Midbrain (tissue), 1 donor: Measurements from ENCODE around the gene MECP2.
"Not testable (repeated sequence)": the region's sequence is repeated elsewhere in the genome, so short reads cannot be mapped to it uniquely, and the experiment has no call there.

Experiments
- DNase-seq: peaks from one replicate; lab custom pipeline; 2025; lab: John Stamatoyannopoulos, UW

The MECP2 gene

DNA sequence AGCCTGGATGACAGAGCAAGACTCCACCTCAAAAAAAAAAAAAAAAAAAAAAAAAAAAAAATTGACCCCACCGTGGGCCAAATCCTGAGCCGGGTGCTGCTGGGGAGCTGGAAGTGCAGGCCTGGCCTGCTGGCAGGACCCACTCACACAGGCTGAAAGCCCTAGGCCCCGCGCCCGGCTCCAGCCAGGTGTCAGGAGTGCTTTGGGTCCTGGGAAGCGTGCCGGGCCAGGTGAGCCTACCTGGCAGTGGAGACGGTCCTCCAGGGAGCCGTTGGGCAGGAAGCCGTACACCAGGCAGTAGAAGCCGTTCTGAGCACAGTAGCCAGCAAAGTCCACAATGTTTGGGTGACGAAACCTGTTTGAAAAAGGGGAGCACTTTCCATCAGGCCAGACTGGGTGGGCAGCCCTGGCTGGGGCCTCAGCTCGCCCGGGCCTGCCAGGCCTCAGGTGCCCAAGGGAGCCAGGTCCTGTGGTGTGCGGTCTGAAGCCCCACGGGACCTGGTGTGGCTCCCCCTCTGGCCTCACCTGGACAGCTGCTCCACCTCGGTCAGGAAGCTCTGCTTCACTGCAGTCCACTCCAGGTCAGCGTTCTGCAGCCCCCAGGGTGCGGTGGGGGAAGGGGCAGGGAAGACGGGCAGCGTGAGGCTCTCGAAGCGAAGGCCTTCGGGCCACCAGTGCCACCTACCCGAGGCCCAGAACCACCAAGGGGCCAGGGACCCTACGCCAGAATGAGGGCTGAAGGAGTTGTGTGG lies 79.6 kb downstream of the MECP2 start:
- DNase-seq: no peak

DNA sequence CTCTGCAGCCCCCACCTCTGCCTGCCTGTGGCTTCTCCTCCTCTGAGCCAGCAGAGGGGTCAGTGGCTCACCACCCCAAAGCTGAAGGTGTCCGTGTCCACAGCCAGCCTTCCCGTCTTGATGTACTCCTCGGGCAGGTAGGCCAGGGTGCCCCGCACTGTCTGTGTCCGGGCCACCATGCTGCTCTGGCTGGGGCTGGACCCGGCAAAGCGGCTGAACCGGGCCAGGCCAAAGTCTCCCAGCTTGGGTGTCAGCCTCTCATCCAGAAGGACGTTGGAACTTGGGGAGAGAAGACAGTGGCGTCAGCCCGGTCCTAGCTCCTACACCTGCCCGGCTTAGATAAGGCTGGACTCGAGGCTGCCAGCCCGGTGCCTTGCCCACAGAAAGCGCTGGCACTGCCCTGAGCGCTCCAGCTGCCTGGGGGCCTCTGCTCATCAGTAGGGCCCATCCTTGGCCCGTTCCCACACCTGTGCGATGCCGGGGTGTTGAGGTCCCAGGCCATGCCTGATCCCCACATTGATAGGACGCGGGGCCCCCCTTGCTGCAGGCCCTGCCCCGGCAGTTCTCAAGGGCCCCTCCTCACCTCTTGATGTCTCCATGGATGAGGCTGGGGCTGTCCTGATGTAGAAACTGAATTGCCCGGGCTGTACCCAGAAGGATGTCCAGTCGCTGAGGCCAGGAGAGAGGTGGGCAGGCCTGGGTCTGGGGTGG lies 81.0 kb downstream of the MECP2 start:
- DNase-seq: no peak

- no peak for DNase-seq
Observed at GRCh38 chrX:154015581-154016264, 81.8 kb downstream of the MECP2 start.

GRCh38 chrX:154014429-154015380 lies 82.8 kb downstream of the MECP2 start:
- DNase-seq: no peak

- peak; percentile 27 for DNase-seq
Observed at GRCh38 chrX:154013614-154014360, 83.7 kb downstream of the MECP2 start.

- DNase-seq: no peak
Observed at GRCh38 chrX:154013001-154013421, 84.5 kb downstream of the MECP2 start.

GRCh38 chrX:154012336-154012991 lies 85.1 kb downstream of the MECP2 start:
- DNase-seq: no peak

DNA sequence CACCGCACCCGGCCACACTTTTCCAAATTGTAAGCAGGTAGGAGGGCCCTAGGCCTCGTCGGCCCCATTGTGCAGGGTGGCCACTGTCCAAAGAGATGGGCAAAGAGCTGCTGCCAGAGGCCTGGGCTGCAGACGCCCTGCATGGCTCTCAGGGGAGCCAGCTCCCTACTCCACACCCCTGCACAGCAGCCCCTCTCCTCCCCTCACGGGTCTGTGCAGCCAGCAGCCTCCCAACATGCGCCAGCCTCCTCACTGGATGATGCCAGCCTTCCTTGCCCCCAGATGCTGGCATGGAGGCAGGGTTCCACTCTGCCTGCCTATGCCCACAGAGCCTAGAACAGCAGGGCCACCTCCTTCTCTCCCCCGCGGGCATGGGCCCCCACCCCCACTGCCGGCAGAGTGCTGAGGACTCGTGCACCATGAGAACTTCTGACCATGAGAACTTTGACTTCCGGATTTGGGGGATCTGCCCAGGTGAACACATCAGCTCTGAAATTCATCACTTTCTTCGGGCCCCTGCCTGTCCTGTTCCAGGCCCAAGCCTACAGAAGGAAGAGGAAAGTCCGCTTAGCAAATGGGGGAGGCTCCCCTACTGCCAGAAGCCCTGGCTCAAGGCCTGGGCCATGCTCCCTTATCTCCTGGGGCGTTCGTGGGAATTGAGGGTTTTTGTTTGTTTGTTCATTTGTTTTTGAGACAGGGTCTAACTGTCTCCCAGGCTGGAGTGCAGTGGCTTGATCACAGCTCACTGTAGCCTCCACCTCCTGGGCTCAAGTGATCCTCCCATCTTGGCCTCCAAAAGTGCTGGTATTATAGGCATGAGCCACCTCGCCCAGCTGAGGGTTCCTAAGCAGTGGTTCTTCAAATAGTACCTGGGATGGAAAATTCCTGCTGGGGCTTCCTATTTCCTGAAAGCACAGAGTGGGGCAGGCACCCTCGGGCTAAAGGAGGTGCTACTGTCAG lies 85.9 kb downstream of the MECP2 start:
- DNase-seq: no peak

DNA sequence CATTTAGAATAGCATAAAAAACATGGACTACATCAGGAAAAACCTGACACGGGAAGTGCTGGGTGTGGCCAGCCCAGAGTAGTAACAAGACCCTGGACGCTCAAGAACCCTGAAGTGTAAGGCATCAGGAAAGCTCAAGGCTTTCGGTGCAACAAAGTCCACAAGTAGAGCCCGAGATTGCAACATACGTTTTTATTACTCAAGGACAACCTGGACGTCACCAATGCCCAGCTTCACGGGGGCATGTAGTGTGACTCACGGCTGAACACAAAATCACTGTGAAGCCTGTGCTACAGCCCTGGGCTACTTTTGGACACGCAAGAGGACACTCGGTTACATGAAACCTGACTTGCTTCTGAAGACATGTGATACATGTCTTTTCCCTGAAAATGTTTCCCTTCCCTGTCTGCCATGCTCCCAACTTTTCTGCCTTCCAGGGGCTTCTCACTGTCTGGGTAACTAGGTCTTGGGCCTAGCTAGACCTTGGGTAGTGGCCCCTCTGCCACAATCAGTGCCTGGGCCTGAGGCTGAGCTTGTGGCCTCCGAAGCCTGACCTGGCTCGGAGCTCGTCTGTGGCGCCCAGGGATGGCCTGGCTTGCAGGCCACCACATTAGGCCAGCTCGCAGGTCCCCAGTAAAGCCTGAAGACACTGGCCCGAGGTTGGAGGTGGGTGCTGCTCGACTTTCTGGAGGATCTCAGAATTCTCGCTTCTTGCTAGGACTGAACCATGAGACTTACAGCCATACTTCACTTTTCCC lies 87.0 kb downstream of the MECP2 start:
- DNase-seq: no peak

GRCh38 chrX:154008521-154008920 lies 89.0 kb downstream of the MECP2 start:
- no peak for DNase-seq

- DNase-seq: no peak
Observed at GRCh38 chrX:154006947-154007346, 90.6 kb downstream of the MECP2 start.

GRCh38 chrX:154004315-154004714 lies 93.2 kb downstream of the MECP2 start:
- DNase-seq: no peak

DNA sequence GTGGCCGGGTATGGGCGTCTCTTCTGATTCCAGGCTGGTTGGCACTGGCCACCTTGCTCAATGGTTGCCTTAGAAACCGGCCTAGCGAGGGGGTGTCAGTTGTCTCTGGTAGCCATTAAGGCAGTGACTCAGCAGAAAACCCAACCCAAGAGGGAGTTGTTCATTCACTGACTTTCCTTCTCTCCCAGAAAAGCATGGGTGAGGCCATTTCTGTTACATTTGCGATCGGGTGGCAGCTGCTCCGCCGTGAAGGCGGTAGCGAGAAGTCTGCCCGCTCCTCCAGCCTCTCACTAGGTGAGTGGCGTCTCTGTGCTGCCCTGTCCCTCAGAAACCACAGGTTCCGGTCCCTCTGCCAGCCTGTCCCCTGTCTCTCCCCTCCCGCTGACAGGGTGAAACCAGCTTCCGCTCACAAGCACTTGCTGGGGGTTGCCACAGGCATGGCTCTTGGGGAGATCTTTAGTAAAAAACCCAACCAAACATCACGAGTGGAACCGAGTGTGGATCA lies 95.2 kb downstream of the MECP2 start:
- DNase-seq: peak; percentile 29

GRCh38 chrX:154000051-154000450 lies 97.5 kb downstream of the MECP2 start:
- no peak for DNase-seq

DNA sequence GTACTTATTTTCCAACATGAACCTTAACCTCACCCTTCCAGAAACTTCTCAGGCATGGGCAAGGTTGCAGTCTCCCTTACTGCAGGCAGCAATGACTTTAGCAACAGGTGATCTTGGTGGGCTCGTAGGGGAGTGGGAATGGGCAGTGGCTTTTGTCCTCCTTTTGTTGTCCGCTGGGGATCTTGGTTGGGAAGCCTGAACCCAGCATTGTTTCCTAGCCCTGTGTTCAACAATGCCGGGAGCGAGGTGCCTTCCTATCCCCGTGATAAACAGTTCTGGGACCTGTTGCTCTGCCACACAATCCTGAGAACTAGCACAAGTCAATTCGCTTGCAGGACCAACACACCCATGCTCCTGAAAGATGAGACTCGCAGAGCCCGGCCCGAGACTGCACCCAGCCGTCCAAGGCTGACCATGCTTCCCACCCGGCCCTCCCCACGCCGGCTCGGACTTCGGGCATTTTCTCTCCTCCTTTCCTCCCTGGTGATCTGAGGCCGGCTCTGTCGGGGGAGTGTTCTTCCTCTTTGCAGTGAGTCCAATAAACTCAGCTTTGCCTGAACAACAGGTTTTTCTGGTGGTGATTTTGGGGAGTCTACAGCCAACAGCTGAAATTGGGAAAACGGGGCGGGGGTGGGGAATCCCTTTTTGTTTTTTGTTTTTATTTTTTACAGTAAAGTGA lies 98.0 kb downstream of the MECP2 start:
- no peak for DNase-seq

DNA sequence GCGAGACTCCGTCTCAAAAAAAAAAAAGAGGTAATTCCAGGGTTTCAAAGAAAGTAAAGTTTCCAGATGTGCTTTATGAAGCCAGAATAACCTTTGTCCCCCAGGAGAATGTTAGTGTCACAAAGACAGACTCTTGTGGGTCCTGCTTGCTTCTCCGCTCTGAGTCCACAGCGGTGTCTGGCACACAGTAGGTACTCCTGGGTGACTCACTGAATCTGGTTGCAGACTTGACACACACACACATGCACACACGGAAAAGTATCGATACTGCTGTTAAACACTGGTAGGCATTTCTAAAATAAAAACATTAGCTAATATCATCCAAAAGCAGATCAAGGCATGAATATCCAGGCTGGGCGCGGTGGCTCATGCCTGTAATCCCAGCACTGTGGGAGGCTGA lies 102.0 kb downstream of the MECP2 start:
- DNase-seq: no peak

DNA sequence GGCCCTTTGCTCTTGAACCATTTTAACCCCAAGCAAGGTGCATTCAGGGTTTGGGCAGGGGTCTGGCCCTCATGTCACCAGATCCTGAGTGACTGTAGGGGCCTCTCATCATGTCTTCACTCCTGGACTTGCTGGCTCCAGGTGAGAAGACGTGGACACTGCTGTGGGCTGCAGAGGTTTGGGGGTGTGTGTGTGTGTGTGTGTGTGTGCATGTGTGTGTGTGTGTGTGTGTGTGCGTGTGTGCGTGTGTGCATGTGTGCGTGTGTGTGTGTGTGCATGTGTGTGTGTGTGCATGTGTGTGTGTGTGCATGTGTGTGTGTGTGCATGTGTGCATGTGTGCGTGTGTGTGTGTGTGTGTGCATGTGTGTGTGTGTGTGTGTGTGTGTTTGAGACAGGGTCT lies 103.1 kb downstream of the MECP2 start:
- DNase-seq: not testable (repeated sequence)

DNA sequence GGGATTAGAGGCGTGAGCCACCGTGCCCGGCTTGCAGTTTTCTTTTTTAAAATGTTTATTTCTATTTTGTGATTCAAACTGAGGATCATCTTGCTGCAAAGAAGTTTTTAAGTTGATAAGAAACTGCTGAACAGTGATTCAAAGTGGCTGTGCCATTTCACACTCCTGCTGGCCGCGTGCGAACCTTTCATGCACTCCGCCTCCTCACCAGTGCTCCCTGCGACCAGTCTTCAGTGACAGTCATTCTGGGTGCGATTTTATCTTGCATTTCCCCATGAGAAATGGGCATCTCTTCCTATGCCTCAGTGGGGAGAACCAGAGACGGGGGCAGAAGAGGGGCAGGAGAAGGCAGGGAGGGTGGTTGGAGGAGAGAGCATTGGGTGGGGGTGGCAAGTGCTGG lies 103.5 kb downstream of the MECP2 start:
- no peak for DNase-seq
